Stimulated activated CD8-positive, alpha-beta memory T cell treated with anti-CD3 and anti-CD28 coated beads, Interleukin-4, amount 100 ng/mL, for 48 hours (primary cell): ENCODE results near the gene SRXN1.

Experiments
- DNase-seq: peaks from one replicate; pipeline ENCODE4 v3.0.0-alpha.2; 2020

SRXN1 gene

GRCh38 chr20:634148-634925 lies 18.7 kb downstream of the SRXN1 start:
- no peak for DNase-seq

GRCh38 chr20:631101-631500 lies 21.9 kb downstream of the SRXN1 start:
- no peak for DNase-seq

DNA sequence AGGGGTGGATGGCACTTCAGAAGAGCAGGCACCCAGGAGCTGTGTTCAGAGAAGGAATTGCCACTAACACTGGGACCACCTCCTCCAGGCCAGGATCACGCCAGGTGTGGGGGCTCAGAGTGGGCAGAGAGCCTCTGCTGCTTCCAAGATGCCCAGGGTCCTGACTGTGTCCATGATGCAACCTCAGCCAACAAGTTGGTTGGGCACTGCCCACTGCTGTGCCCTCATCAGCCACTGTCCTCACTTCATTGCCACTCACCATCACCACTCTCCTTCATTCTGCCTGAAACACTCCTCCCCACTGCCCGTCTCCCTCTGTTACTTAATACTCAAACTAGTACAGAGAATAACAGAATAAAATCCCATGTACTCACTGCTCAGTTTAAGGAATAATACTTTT lies 26.4 kb downstream of the SRXN1 start:
- DNase-seq = no peak

GRCh38 chr20:625360-625932 lies 27.6 kb downstream of the SRXN1 start:
- no peak for DNase-seq

DNA sequence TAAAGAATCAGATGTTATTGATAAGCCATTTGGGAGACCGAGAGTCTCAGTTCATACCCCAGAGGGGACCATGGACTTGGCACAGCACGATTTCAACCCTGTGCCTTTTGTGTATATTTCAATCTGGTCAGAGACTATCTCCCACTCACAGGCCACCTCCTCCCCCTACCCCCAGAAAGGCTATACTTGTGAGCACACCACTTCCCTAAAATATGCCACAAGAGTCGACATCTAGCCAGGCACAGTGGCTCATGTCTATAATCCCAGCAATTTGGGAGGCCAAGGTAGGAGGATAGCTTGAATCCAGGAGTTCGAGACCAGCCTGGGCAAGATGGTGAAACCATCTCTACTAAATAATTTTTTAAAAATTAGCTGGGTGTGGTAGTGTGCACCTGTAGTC lies 29.3 kb downstream of the SRXN1 start:
- no peak for DNase-seq

GRCh38 chr20:623021-623420 lies 30.0 kb downstream of the SRXN1 start:
- DNase-seq = no peak

- DNase-seq = no peak
These were observed 30.8 kb downstream of the SRXN1 start for GRCh38 chr20:622161-622560.

- DNase-seq = no peak
These were observed 31.8 kb downstream of the SRXN1 start for GRCh38 chr20:621125-621756.

GRCh38 chr20:620246-620645 lies 32.8 kb downstream of the SRXN1 start:
- no peak for DNase-seq

DNA sequence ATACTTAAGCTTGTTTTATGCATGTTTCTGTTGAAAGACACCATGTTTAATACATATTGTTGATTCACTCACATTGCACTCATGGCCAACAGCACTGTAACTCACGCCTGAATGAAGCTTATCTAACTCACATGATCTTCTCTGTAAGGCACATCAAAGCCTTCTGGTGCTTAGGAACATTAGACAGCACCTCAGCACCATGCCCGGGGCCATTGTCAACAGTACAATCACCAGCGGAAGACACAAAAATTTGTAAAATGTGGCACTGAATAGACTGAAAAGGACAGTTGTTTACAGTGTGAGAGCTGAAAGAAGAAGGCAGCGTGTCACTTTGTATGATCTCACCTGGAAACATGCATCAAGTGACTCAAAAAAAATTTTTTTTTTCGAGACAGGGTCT lies 34.0 kb downstream of the SRXN1 start:
- no peak for DNase-seq

DNA sequence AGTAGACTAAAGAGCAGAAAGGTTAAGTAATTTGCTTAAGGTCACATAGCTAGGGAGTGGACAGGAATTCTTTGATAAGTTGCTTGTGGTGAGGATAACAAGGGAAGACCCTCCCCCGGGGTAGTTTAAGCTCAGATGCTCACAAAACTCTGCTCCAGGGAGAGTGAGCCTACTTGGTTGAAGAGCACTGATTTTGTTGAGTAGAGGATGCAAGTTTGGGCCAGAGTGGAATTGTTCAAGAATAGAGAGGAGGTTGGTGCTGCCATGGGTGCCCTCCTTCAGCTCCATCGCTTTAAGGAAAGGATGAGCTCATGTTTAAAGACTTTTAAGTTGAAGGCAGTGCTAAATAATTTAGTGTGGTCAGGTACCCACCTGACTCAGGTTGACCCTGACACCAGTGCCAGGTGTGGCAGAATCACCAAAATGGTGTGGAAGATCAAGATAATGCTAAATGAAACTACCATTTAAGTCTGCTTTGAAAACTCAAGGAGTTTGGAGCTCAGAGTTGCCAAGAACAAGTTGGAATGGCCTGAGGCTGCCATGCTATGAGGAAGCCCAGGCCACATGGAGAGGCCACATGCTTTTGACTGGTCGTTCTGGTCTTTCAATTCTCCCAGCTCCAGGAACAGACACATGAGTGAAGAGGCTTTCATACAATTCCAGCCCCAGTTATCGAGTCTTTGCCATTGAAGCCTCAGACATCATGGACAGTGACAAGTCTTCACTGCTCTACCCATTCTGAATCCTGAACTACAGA lies 34.9 kb downstream of the SRXN1 start:
- DNase-seq = no peak

GRCh38 chr20:615514-615913 lies 37.5 kb downstream of the SRXN1 start:
- no peak for DNase-seq

GRCh38 chr20:611843-612185 lies 41.2 kb downstream of the SRXN1 start:
- no peak for DNase-seq

- DNase-seq = no peak
These were observed 41.8 kb downstream of the SRXN1 start for GRCh38 chr20:611047-611842.

- peak; percentile 33 for DNase-seq
These were observed 42.6 kb downstream of the SRXN1 start, which contains the start of gene TCF15 for GRCh38 chr20:610130-611046. Gene TCF15, minus strand, starts transcription at chr20:610309. Its CDS starts 72 bp downstream, at chr20:610237.

DNA sequence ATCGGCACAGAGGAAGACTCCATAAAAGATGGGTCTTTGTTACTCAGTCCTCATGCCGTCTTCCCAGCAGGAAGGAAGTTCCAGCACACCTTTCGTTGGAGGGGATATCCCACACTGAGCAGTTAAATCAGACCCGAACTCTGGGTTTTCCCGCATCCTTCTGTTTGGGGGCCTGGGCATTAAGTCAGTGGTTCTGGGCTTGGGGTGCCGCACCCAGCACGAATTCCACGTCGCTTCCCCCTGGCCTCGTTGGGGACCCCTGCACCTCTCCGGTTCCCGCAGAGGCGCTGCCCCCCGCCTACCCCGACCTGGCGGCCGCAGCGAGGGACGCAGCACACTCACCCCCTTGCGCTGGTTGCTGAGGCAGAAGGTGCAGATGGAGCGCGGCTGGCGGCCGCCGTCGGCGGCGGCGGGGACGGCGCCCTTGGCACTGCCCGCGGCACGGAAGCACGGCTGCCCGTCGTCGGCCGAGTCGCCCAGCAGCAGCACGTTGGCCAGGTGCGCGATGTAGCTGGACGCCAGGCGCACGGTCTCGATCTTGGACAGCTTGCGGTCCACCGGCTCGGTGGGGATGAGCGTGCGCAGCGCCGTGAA lies 43.5 kb downstream of the SRXN1 start:
- DNase-seq = no peak

GRCh38 chr20:608970-609369 lies 44.0 kb downstream of the SRXN1 start:
- DNase-seq = no peak

- DNase-seq = no peak
These were observed 45.5 kb downstream of the SRXN1 start for GRCh38 chr20:607476-607875.

DNA sequence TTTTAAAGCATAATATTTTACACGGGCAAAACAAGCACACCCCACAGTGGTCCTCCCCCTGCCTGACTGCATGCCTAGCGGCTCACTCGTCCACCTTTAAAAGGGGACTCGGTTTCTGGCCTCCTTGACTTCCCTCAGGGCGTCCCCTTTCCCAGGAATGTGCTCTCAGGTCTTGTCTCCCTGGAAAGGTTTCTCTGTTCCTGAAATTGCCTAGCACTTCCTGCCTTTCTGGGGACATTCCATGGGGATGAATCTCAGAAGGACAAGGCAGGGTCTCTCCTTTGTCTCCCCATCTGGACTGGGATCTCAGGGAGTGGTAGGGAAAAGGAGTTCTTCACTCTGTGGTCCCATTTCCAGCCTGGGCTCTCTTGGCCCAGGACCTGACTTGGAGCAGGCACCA lies 47.8 kb downstream of the SRXN1 start:
- DNase-seq = no peak

DNA sequence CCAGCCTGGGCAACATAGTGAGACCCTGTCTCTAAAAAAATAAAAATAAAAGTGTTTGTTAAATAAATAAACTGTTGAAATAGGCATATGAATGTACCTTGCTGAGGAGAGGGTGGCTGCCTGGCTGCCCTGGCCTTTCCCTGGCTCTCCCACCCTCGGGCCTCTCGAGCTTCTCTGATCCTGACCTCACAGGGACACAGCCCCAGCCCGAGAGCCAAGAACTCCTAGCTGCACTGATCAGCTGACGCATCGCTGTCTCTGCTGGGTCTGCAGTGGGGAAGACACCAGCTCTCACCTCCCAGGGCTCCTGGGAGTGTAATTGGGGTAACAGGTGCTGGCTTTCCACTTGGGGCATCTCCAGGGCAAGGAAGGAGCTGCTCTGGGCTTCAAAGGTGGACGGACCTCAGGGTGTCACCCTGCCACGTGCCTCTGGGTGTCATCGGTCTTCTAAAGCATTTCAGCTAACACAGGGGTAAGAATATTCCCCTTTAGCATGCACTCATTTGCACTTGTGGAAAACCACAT lies 49.8 kb downstream of the SRXN1 start:
- DNase-seq = no peak
